Lung (tissue), 12 donors: ENCODE results near the gene DUSP22. TPM values are rescaled to one million over a fixed set of nuclear protein-coding genes. Genes with fewer than 3 reads are reported as not detected.
A peak's percentile ranks its signal among the peaks of the same experiment; 100 is the strongest.

Experiments
- ATAC-seq: fragments of 200-7000 bp; cut with Tn5 transposase; one replicate; pipeline ENCODE4 v1.9.1; 2020; ENCODE audit warnings: moderate number of reproducible peaks; ENCODE audit not compliant: insufficient read depth, low FRiP score
- DNase-seq, 3 donors: peaks; one replicate each; pipeline ENCODE4 v3.0.0-alpha.2; 2013 to 2017
- H3K27ac ChIP-seq, 2 donors: one replicate each; pipeline ENCODE4 v1.5.1; 2013; ENCODE audit warnings: mild to moderate bottlenecking in 2 of 2, moderate library complexity in 2 of 2, control low read depth in 1 of 2, inconsistent platforms in 1 of 2, low read depth in 1 of 2, low read length in 1 of 2
- H3K27me3 ChIP-seq, 3 donors: one replicate each; pipeline ENCODE4 v1.5.1; 2013; ENCODE audit warnings: low read length in 2 of 3; ENCODE audit not compliant: control insufficient read depth in 3 of 3, insufficient read depth in 3 of 3
- H3K36me3 ChIP-seq, 4 donors: one replicate each; pipeline ENCODE4 v1.5.1; 2013; ENCODE audit warnings: low read length in 4 of 4, mild to moderate bottlenecking in 1 of 4, moderate library complexity in 1 of 4; ENCODE audit not compliant: control insufficient read depth in 4 of 4, insufficient read depth in 4 of 4
- H3K4me1 ChIP-seq, 5 donors: one replicate each; pipeline ENCODE4 v1.5.1; 2013; ENCODE audit warnings: low read length in 5 of 5, mild to moderate bottlenecking in 2 of 5, moderate library complexity in 1 of 5; ENCODE audit not compliant: control insufficient read depth in 5 of 5, insufficient read depth in 5 of 5
- H3K4me3 ChIP-seq: one replicate; pipeline ENCODE4 v1.5.1; 2013; ENCODE audit warnings: mild to moderate bottlenecking, control low read depth, moderate library complexity
- H3K9ac ChIP-seq, 2 donors: one replicate each; pipeline ENCODE4 v1.5.1; 2013; ENCODE audit warnings: low read length in 2 of 2, control low read depth in 1 of 2; ENCODE audit not compliant: insufficient read depth in 1 of 2
- H3K9me3 ChIP-seq, 4 donors: one replicate each; pipeline ENCODE4 v1.5.1; 2013; ENCODE audit warnings: low read length in 3 of 4, mild to moderate bottlenecking in 1 of 4, moderate library complexity in 1 of 4; ENCODE audit not compliant: control insufficient read depth in 4 of 4, insufficient read depth in 3 of 4
- CTCF ChIP-seq: IDR thresholded peaks from 2 replicates; pipeline ENCODE4 v1.5.1; 2012; ENCODE audit warnings: mild to moderate bottlenecking; ENCODE audit errors: control extremely low read depth, extremely low read depth
- WGBS, 2 donors: extraction: QIAGEN DNeasy Blood & Tissue Kit; methylation state at CpG; one replicate each; pipeline ENCODE4 v1.1.7; 2013; 5-methylcytosine and 5-hydroxymethylcytosine counted together
- polyA plus RNA-seq, 2 donors: library from polyadenylated mRNA; stranded (reverse); fragments of 200-250 nt; gene quantifications; one replicate each; pipeline ENCODE4 v1.2.1, GENCODE V29; 2013
- total RNA-seq, 2 donors: library from RNA; depleted of rRNA in 1 of 2; stranded (reverse); fragments of >200 nt in 1 of 2; gene quantifications; one replicate each; pipeline ENCODE4 v1.2.1, GENCODE V29; 2014 to 2021
- donor health status: control.
- donor health status: control.
- donor health status: Bipolar disorder and iron deficiency.
- donor health status: healthy.
- donor health status: DM: yes; HTN: yes; CAD: no.

DUSP22 gene
- total and polyA plus RNA-seq, 4 donors, result 38.9 to 51.1 (median 43.8) TPM

GRCh38 chr6:367298-367794, 75.1 kb downstream of the DUSP22 start:
- H3K27ac ChIP-seq, result no peak overlapping the region
- no peak overlapping the region for H3K4me3 ChIP-seq
- no peak for DNase-seq
- H3K4me1 ChIP-seq, result no peaks in the 10 kb centered on the region
- 87 to 88% methylated on average over 8 of the region's 8 CpGs for WGBS, 2 donors
- peak; percentile 13 for ATAC-seq
- H3K36me3 ChIP-seq, result no peaks in the 10 kb centered on the region
- peaks cover 0 to 17% (median 2%) of the 10 kb centered on the region in 4 donors for H3K9me3 ChIP-seq
- no peak for TF ChIP-seq CTCF
- no peak overlapping the region for H3K9ac ChIP-seq
- peaks cover 0 to 7% (median 5%) of the 10 kb centered on the region in 3 donors for H3K27me3 ChIP-seq

- no peak for ATAC-seq
- peaks cover 0 to 7% (median 5%) of the 10 kb centered on the region in 3 donors for H3K27me3 ChIP-seq
Observed at GRCh38 chr6:367891-368630, 75.8 kb downstream of the DUSP22 start.

GRCh38 chr6:369559-370431, 77.5 kb downstream of the DUSP22 start:
- Histone ChIP-seq H3K27me3 (peaks cover 0 to 7% (median 5%) of the 10 kb centered on the region in 3 donors), H3K9me3 (peaks cover 0 to 13% (median 2%) of the 10 kb centered on the region in 4 donors), H3K27ac (no peak overlapping the region), H3K9ac (no peak overlapping the region), H3K4me1 (peaks cover 0 to 13% (median 6%) of the 10 kb centered on the region in 5 donors), H3K4me3 (no peak overlapping the region), H3K36me3 (no peaks in the 10 kb centered on the region)
- DNase-seq (no peak), ATAC-seq (no peak)
- TF ChIP-seq CTCF, result no peak
- 87 to 89% methylated on average over 13 of the region's 13 CpGs for WGBS, 2 donors

More at GRCh38 chr6:367891-368630, 75.8 kb downstream of the DUSP22 start:
- Histone ChIP-seq H3K27ac (no peak overlapping the region), H3K4me3 (no peak overlapping the region), H3K9me3 (peaks cover 0 to 17% (median 2%) of the 10 kb centered on the region in 4 donors), H3K9ac (no peak overlapping the region), H3K36me3 (no peaks in the 10 kb centered on the region), H3K4me1 (peaks cover 0 to 3% (median 0%) of the 10 kb centered on the region in 5 donors)
- TF ChIP-seq CTCF, result no peak
- 73 to 80% methylated on average over 17 of the region's 17 CpGs for WGBS, 2 donors
- DNase-seq, result no peak
